IMR-90 (cell line): ENCODE results near the gene PPIL4. TPM values are rescaled to one million over a fixed set of nuclear protein-coding genes. Genes with fewer than 3 reads are reported as not detected.

Source experiments
- ATAC-seq: fragments of 200-7000 bp; cut with Tn5 transposase; 2 replicates; pipeline ENCODE4 v1.9.1; 2020; ENCODE audit warnings: low read depth, mild to moderate bottlenecking, moderate library complexity
- BruUV-seq: library from RNA; stranded (reverse); fragments of 400-500 nt; replicated peaks from 2 replicates; lab custom pipeline; 2021; lab: Mats Ljungman, UMichigan
- CTCF ChIA-PET: fragments of 300-600 bp; formaldehyde crosslinking; extraction: SDS; loops from one replicate; lab custom pipeline; 2021; ENCODE audit warnings: antibody characterized with exemption; lab: Yijun Ruan, JAX
- POLR2A ChIA-PET: fragments of 300-600 bp; sonication (Branson Sonifier 250); formaldehyde crosslinking; loops from one replicate; lab custom pipeline; 2022; ENCODE audit warnings: antibody characterized with exemption; ENCODE audit not compliant: unreplicated experiment; lab: Charles Lee
- DNase-seq: peaks from one replicate; pipeline ENCODE4 v3.0.0; 2013
- H2AFZ ChIP-seq: replicated peaks from 2 replicates; pipeline ENCODE3; 2013; ENCODE audit warnings: low read length, mild to moderate bottlenecking; ENCODE audit not compliant: poor library complexity
- H2AK5ac ChIP-seq: 2 replicates; pipeline ENCODE4 v1.6.1; 2013; ENCODE audit warnings: low read depth, low read length, inconsistent platforms
- H2AK9ac ChIP-seq: replicated peaks from 2 replicates; pipeline ENCODE3; 2013; ENCODE audit warnings: mild to moderate bottlenecking, low read depth, low read length, moderate library complexity; ENCODE audit not compliant: poor library complexity
- H2BK120ac ChIP-seq: 2 replicates; pipeline ENCODE4 v1.6.1; 2013; ENCODE audit warnings: low read depth, low read length, inconsistent platforms
- H2BK15ac ChIP-seq: 3 replicates; pipeline ENCODE4 v1.6.1; 2013; ENCODE audit warnings: low read depth, low read length, inconsistent platforms
- H2BK20ac ChIP-seq: 2 replicates; pipeline ENCODE4 v1.6.1; 2013; ENCODE audit warnings: low read depth, mild to moderate bottlenecking, inconsistent platforms, low read length, moderate library complexity
- H2BK5ac ChIP-seq: 2 replicates; pipeline ENCODE4 v1.6.1; 2013; ENCODE audit warnings: mild to moderate bottlenecking, low read depth, low read length, inconsistent platforms; ENCODE audit not compliant: poor library complexity, severe bottlenecking
- H3K14ac ChIP-seq: replicated peaks from 2 replicates; pipeline ENCODE4 v1.6.1; 2013; ENCODE audit warnings: low read depth, low read length, inconsistent platforms
- H3K18ac ChIP-seq: 2 replicates; pipeline ENCODE4 v1.6.1; 2013; ENCODE audit warnings: low read depth, low read length, control low read depth
- H3K23ac ChIP-seq: 2 replicates; pipeline ENCODE4 v1.6.1; 2013; ENCODE audit warnings: low read depth, low read length, inconsistent platforms
- H3K27ac ChIP-seq: 2 replicates; pipeline ENCODE4 v1.5.1; 2013; ENCODE audit warnings: mild to moderate bottlenecking, control low read depth, low read length; ENCODE audit not compliant: insufficient read depth
- H3K27me3 ChIP-seq: 2 replicates; pipeline ENCODE4 v1.6.1; 2013; ENCODE audit warnings: low read length; ENCODE audit not compliant: control insufficient read depth, insufficient read depth
- H3K36me3 ChIP-seq: 2 replicates; pipeline ENCODE4 v1.6.1; 2013; ENCODE audit warnings: low read length, mixed read lengths; ENCODE audit not compliant: control insufficient read depth, insufficient read depth
- H3K4ac ChIP-seq: 2 replicates; pipeline ENCODE4 v1.6.1; 2013; ENCODE audit warnings: low read depth, low read length, inconsistent platforms
- H3K4me1 ChIP-seq: 2 replicates; pipeline ENCODE4 v1.6.1; 2013; ENCODE audit warnings: low read length, mixed read lengths; ENCODE audit not compliant: control insufficient read depth, insufficient read depth
- H3K4me2 ChIP-seq: 2 replicates; pipeline ENCODE4 v1.6.1; 2013; ENCODE audit warnings: low read depth, mild to moderate bottlenecking, control low read depth, low read length, moderate library complexity
- H3K4me3 ChIP-seq: 2 replicates; pipeline ENCODE4 v1.5.1; 2013; ENCODE audit warnings: low read depth, mild to moderate bottlenecking, control low read depth, low read length, moderate library complexity; ENCODE audit not compliant: insufficient read depth
- H3K56ac ChIP-seq: 2 replicates; pipeline ENCODE4 v1.6.1; 2013; ENCODE audit warnings: low read length, inconsistent platforms; ENCODE audit not compliant: insufficient read depth; ENCODE audit errors: extremely low read depth
- H3K79me1 ChIP-seq, 2 experiments: 2 replicates each; pipeline ENCODE4 v1.6.1; 2013; ENCODE audit warnings: low read length in 2 of 2, inconsistent platforms in 1 of 2, low read depth in 1 of 2
- H3K9ac ChIP-seq: 2 replicates; pipeline ENCODE4 v1.6.1; 2013; ENCODE audit warnings: low read depth, low read length, control low read depth
- H3K9me1 ChIP-seq: 2 replicates; pipeline ENCODE4 v1.6.1; 2013; ENCODE audit warnings: low read length, inconsistent platforms; ENCODE audit not compliant: insufficient read depth
- H3K9me3 ChIP-seq: 2 replicates; pipeline ENCODE4 v1.6.1; 2013; ENCODE audit warnings: low read length; ENCODE audit not compliant: control insufficient read depth, insufficient read depth
- H4K20me1 ChIP-seq: 2 replicates; pipeline ENCODE4 v1.6.1; 2013; ENCODE audit warnings: low read length, inconsistent platforms; ENCODE audit not compliant: insufficient read depth
- H4K5ac ChIP-seq: 2 replicates; pipeline ENCODE4 v1.6.1; 2013; ENCODE audit warnings: mild to moderate bottlenecking, low read depth, low read length, control low read depth
- H4K8ac ChIP-seq, 2 experiments: 2 replicates each; pipeline ENCODE4 v1.6.1; 2013; ENCODE audit warnings: low read depth in 2 of 2, low read length in 2 of 2, control low read depth in 1 of 2, inconsistent platforms in 1 of 2
- H4K91ac ChIP-seq: 2 replicates; pipeline ENCODE4 v1.6.1; 2013; ENCODE audit warnings: low read depth, low read length, inconsistent platforms; ENCODE audit not compliant: insufficient read depth
- BHLHE40 ChIP-seq: fragments of 150-350 bp; IDR thresholded peaks from 2 replicates; pipeline ENCODE4 v1.6.1; 2016; ENCODE audit warnings: mild to moderate bottlenecking, low read depth, low read length
- CEBPB ChIP-seq: IDR thresholded peaks from 2 replicates; pipeline ENCODE4 v1.6.1; 2012; ENCODE audit warnings: low read depth, low read length, improper control_type of control experiment
- CHD1 ChIP-seq: IDR thresholded peaks from 2 replicates; pipeline ENCODE4 v1.6.1; 2012; ENCODE audit warnings: low read depth, low read length, improper control_type of control experiment
- FOS ChIP-seq: fragments of 150-350 bp; IDR thresholded peaks from 2 replicates; pipeline ENCODE4 v1.6.1; 2016; ENCODE audit warnings: low read depth, low read length
- MAFK ChIP-seq: IDR thresholded peaks from 2 replicates; pipeline ENCODE4 v1.6.1; 2012; ENCODE audit warnings: low read depth, low read length, improper control_type of control experiment
- MAZ ChIP-seq: IDR thresholded peaks from 2 replicates; pipeline ENCODE4 v1.6.1; 2012; ENCODE audit warnings: low read depth, mild to moderate bottlenecking, low read length, improper control_type of control experiment, moderate library complexity, borderline replicate concordance
- MXI1 ChIP-seq: IDR thresholded peaks from 2 replicates; pipeline ENCODE4 v1.6.1; 2012; ENCODE audit warnings: low read depth, mild to moderate bottlenecking, low read length, moderate library complexity, borderline replicate concordance
- NFE2L2 ChIP-seq: fragments of 150-350 bp; IDR thresholded peaks from 2 replicates; pipeline ENCODE4 v1.6.1; 2016; ENCODE audit warnings: low read depth, mild to moderate bottlenecking, low read length
- POLR2A ChIP-seq: IDR thresholded peaks from 2 replicates; pipeline ENCODE4 v1.6.1; 2012; ENCODE audit warnings: mild to moderate bottlenecking, low read depth, low read length
- RAD21 ChIP-seq: IDR thresholded peaks from 2 replicates; pipeline ENCODE4 v1.6.1; 2012; ENCODE audit warnings: low read length, improper control_type of control experiment
- RCOR1 ChIP-seq: IDR thresholded peaks from 2 replicates; pipeline ENCODE4 v1.6.1; 2012; ENCODE audit warnings: mild to moderate bottlenecking, low read length, improper control_type of control experiment; ENCODE audit not compliant: insufficient replicate concordance
- RFX5 ChIP-seq: IDR thresholded peaks from 2 replicates; pipeline ENCODE4 v1.8.0; 2012; ENCODE audit warnings: low read depth, mild to moderate bottlenecking, low read length, moderate library complexity
- SMC3 ChIP-seq: fragments of 150-350 bp; IDR thresholded peaks from 2 replicates; pipeline ENCODE4 v1.6.1; 2016; ENCODE audit warnings: low read depth, mild to moderate bottlenecking, antibody characterized with exemption, low read length, moderate library complexity
- WGBS, 2 experiments: methylation state at CpG; one replicate each; pipeline versions ENCODE4 v1.1.5 to v1.1.7; 2013; ENCODE audit warnings: missing lambda C conversion rate in 2 of 2; ENCODE audit not compliant: insufficient read length in 1 of 2; ENCODE audit errors: extremely low coverage in 2 of 2; 5-methylcytosine and 5-hydroxymethylcytosine counted together
- dilution Hi-C: fragments of 300-500 bp; cut with HindIII; formaldehyde crosslinking; loops from one replicate; pipeline ENCODE4 v1.14.3; 2018; ENCODE audit warnings: low sequenced_read_pairs; ENCODE audit not compliant: unreplicated experiment
- in situ Hi-C: fragments of 300-500 bp; cut with MboI; formaldehyde crosslinking; loops from 3 replicates; pipeline ENCODE4 v1.14.3; 2019; ENCODE audit warnings: low sequenced_read_pairs, inconsistent platforms, mixed read lengths
- intact Hi-C: fragments of 100-400 bp; cut with micrococcal nuclease; formaldehyde crosslinking; loops from 2 replicates; pipeline ENCODE4 v1.10.0; 2022
- polyA plus RNA-seq, 3 experiments: library from polyadenylated mRNA; depleted of rRNA; stranded (reverse); fragments of >200 nt; gene quantifications; 2 replicates each; pipeline ENCODE4 v1.2.3, GENCODE V29; 2012; ENCODE audit warnings: low replicate concordance in 1 of 3
- total RNA-seq: library from RNA; depleted of rRNA; stranded (reverse); fragments of >200 nt; gene quantifications from 2 replicates; pipeline ENCODE4 v1.2.3, GENCODE V29; 2012
- TF ChIP-seq, protein P1 (sequence below): fragments of 150-350 bp; IDR thresholded peaks from 2 replicates; pipeline ENCODE4 v1.6.1; 2016; ENCODE audit warnings: low read depth, mild to moderate bottlenecking, low read length, moderate library complexity, borderline replicate concordance
- TF ChIP-seq, protein P2 (sequence below): conservative IDR thresholded peaks from 2 replicates; pipeline ENCODE4 v1.5.1; 2012; ENCODE audit warnings: mild to moderate bottlenecking, low read depth, low read length, improper control_type of control experiment
- TF ChIP-seq, protein P3 (sequence below): fragments of 150-350 bp; IDR thresholded peaks from 2 replicates; pipeline ENCODE4 v1.6.1; 2017; ENCODE audit warnings: mild to moderate bottlenecking, antibody characterized with exemption, low read length, low read depth

The PPIL4 gene
- total and polyA plus RNA-seq, 2 of the 4 experiments (the other 2 are of a cell fraction), result 10.6 to 13.3 TPM

DNA sequence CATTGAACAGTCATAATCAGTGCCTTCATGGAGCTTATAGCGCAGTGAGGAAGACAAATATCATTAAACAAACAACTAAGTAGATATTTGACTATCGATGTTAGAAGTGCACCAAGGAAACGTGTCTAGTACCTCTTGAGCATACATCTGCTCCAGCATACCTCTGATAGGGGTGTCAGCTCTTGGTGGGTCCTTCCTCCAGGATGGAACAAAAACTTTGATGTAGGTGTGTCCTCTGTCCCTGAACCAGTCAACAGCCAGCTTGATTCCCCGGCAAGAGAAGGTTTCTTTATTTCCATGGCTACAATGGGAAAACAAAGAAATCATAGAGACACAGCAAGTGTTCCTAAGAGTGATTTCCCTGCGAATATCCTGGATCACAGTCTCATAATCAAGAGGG is 84.2 kb downstream of the PPIL4 start:
- intact Hi-C loops, result no loop called here
- POLR2A ChIA-PET, result no interaction called here

More for the DNA sequence above, 84.2 kb downstream of the PPIL4 start:
- TF ChIP-seq BHLHE40 (no peak), CHD1 (no peak), NFE2L2 (no peak), CEBPB (no peak), MXI1 (no peak), MAFK (no peak), MAZ (no peak), RCOR1 (no peak), POLR2A (no peak), RFX5 (no peak), FOS (no peak), RAD21 (no peak), SMC3 (no peak)
- TF ChIP-seq, protein P1, sequence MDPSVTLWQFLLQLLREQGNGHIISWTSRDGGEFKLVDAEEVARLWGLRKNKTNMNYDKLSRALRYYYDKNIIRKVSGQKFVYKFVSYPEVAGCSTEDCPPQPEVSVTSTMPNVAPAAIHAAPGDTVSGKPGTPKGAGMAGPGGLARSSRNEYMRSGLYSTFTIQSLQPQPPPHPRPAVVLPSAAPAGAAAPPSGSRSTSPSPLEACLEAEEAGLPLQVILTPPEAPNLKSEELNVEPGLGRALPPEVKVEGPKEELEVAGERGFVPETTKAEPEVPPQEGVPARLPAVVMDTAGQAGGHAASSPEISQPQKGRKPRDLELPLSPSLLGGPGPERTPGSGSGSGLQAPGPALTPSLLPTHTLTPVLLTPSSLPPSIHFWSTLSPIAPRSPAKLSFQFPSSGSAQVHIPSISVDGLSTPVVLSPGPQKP, result no peak
- TF ChIP-seq, protein P2, sequence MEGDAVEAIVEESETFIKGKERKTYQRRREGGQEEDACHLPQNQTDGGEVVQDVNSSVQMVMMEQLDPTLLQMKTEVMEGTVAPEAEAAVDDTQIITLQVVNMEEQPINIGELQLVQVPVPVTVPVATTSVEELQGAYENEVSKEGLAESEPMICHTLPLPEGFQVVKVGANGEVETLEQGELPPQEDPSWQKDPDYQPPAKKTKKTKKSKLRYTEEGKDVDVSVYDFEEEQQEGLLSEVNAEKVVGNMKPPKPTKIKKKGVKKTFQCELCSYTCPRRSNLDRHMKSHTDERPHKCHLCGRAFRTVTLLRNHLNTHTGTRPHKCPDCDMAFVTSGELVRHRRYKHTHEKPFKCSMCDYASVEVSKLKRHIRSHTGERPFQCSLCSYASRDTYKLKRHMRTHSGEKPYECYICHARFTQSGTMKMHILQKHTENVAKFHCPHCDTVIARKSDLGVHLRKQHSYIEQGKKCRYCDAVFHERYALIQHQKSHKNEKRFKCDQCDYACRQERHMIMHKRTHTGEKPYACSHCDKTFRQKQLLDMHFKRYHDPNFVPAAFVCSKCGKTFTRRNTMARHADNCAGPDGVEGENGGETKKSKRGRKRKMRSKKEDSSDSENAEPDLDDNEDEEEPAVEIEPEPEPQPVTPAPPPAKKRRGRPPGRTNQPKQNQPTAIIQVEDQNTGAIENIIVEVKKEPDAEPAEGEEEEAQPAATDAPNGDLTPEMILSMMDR, result no peak
- TF ChIP-seq, protein P3, sequence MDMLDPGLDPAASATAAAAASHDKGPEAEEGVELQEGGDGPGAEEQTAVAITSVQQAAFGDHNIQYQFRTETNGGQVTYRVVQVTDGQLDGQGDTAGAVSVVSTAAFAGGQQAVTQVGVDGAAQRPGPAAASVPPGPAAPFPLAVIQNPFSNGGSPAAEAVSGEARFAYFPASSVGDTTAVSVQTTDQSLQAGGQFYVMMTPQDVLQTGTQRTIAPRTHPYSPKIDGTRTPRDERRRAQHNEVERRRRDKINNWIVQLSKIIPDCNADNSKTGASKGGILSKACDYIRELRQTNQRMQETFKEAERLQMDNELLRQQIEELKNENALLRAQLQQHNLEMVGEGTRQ, result no peak
- ATAC-seq, result no peak
- Histone ChIP-seq H3K9me1 (0 out of 2 replicates have a peak, but pooled peaks cover 4% of the 10 kb centered on the region), H2BK20ac (no peak overlapping the region), H3K23ac (no peak overlapping the region), H3K36me3 (no peaks in the 10 kb centered on the region), H2BK15ac (no peak overlapping the region), H3K27me3 (no peaks in the 10 kb centered on the region; the same call in 1 of the 2 replicates), H3K79me1 (no peaks in the 10 kb centered on the region), H3K4me2 (no peak overlapping the region), H3K56ac (no peak overlapping the region), H3K9me3 (no peaks in the 10 kb centered on the region), H3K9ac (no peak overlapping the region), H2AK9ac (no peak overlapping the region), H3K4me3 (no peak overlapping the region), H3K27ac (no peak overlapping the region), H3K14ac (no peak overlapping the region), H2BK5ac (no peak overlapping the region), H4K91ac (no peak overlapping the region), H4K8ac (no peak overlapping the region), H2AK5ac (no peak overlapping the region), H3K18ac (no peak overlapping the region), H4K20me1 (no peaks in the 10 kb centered on the region), H4K5ac (no peak overlapping the region), H3K4me1 (peaks cover 13% of the 10 kb centered on the region), H3K4ac (no peak overlapping the region), H2BK120ac (no peak overlapping the region), H2AFZ (no peak overlapping the region)
- CTCF ChIA-PET, result interaction anchor here (0.8 to 1.7 kb wide), 2 partner anchors 12 to 55 kb away, joined by 3 to 5 read pairs; no protein-coding TSS in a partner anchor
- in situ Hi-C loops (no loop called here), dilution Hi-C loops (no loop called here)
- DNase-seq, result no peak
- WGBS, 2 experiments, result 80% methylated on average over 1 of the region's 5 CpGs; no CpG with 5 or more reads in 1 of the 2 experiments
- no TSS peak for BruUV-seq
